HG03064 (cell line): Measurements from ENCODE around the gene OBSCN.

Experiments
- ATAC-seq: cut with Tn5 transposase; IDR thresholded peaks from one replicate; pipeline ENCODE4 v1.9.1; 2021; ENCODE audit warnings: low read depth; ENCODE audit not compliant: unreplicated experiment

Gene OBSCN

DNA sequence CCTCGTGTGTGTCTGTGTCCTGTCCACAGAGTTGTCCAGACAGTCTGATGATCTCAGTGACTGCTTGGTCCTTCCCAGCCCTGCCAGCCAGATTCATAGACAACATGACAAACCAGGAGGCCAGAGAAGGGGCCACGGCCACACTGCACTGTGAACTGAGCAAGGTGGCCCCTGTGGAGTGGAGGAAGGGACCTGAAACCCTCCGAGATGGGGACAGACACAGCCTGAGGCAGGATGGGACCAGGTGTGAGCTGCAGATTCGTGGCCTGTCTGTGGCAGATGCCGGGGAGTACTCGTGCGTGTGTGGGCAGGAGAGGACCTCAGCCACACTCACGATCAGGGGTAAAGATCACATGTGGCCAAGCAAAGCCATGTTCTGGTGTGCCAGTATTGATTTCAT is 96.4 kb downstream of the OBSCN start:
- no peak for ATAC-seq

GRCh38 chr1:228304766-228305395 is 97.0 kb downstream of the OBSCN start:
- no peak for ATAC-seq

DNA sequence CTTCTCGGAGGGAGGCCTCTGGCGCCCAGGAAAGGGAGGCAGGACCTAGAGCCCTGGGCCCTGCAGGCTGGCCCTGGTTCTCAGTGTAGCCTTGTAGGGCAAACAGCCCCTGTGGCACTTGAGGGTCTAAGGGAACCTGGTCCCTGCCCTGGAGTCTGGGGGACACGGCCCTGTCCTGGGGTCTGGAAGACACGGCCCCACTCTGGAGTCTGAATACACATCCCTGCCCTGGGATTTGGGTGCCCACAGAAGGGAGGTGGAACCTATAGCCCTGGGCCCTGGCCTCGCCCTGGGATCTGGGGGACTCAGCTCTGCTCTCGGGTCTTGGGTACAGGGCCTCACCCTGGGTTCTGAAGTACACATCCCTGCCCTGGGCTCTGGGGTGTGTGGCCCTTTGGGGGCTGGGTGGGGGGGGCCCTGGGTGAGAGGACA is 97.9 kb downstream of the OBSCN start:
- no peak for ATAC-seq

GRCh38 chr1:228306275-228307217 is 98.7 kb downstream of the OBSCN start:
- ATAC-seq, result no peak

- ATAC-seq, result no peak
These were observed 99.6 kb downstream of the OBSCN start for GRCh38 chr1:228307218-228308023.

- no peak for ATAC-seq
These were observed 100.3 kb downstream of the OBSCN start for GRCh38 chr1:228308085-228308601.

DNA sequence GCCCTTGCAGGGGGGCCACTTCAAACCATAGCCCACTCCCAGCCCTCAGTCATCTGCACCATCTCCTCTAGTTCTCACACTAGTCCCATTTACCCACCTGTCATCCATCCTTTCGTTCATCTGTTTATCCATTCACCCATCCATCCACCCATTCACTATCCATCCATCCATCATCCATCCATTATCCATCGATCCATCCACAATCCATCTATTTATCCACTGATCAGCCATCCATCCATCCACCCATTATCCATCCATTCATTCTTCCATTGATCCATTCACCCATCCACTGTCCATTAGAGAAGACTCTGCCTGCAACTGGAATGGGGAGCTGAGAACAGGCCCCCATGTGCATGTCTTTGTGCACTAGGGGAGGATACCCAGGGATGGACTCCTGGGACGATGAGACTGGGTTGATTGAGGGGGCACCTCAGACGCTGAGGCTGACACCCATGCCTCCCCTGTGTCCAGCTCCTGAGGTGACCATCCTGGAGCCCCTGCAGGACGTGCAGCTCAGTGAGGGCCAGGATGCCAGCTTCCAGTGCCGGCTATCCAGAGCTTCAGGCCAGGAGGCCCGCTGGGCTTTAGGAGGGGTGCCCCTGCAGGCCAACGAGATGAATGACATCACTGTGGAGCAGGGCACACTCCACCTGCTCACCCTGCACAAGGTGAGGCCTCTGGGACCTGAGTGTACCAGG is 100.9 kb downstream of the OBSCN start:
- ATAC-seq, result no peak

DNA sequence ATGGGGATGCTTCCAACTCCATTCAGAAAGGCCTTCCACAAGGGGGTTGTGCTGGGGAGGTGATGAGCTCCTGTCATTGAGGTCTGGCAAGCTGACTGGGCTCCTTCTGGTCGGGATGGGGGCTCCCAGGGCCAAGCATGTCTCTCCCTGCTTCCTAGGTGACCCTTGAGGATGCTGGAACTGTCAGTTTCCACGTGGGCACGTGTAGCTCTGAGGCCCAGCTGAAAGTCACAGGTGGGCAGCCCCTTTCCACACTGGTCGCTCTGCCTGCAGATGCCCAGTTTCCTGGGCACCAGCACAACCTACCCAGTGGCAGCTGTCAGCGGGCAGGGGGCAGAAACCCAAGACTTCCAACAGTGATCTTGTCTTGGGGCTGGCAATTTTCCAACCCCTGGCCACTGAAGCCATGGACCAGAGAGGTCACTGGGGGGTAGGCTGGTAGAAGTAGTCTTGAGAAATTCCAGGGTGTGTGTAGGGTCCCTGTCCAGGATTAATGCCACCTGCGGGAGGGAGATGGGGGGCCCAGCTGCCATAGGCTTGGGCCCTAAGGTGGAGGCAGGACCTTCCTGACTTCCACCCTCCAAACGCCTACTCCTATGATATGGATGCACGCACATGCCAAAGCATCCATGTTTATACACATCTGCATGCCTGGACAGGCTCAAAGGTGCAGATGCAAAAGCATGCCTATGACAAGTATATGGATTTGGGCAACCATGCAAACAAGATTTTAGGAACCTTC is 101.7 kb downstream of the OBSCN start:
- no peak for ATAC-seq

- no peak for ATAC-seq
These were observed 102.4 kb downstream of the OBSCN start for GRCh38 chr1:228310162-228310792.

GRCh38 chr1:228311091-228311490 is 103.2 kb downstream of the OBSCN start:
- ATAC-seq, result no peak

DNA sequence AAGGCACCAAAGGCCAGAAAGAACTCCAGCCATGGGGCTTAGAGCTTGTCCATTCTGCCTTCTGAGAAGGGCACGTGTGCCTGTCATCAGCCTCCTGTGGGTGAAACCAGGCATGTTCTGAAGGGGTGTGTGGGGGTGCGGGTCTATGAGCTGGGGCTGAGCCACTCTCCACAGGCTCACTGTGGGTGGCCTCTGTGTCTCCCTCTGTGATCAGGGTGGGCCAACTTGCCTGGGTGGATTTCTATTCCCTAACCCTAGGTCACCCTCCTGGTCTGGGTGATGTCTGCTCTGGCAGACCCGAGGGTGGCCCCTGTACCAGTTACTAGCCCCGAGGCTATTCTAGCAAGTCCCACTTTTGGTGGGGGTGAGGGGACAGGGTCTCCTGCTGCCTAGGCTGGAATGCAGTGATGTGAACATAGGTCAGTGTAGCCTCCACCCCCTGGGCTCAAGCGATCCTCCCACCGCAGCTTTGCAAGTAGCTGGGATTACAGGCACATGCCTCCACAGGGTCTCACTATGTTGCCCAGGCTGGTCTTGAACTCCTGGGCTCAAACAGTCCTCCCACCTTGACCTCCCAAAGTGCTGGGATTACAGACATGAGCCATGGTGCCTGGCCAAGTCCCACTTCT is 104.4 kb downstream of the OBSCN start:
- ATAC-seq, result no peak

DNA sequence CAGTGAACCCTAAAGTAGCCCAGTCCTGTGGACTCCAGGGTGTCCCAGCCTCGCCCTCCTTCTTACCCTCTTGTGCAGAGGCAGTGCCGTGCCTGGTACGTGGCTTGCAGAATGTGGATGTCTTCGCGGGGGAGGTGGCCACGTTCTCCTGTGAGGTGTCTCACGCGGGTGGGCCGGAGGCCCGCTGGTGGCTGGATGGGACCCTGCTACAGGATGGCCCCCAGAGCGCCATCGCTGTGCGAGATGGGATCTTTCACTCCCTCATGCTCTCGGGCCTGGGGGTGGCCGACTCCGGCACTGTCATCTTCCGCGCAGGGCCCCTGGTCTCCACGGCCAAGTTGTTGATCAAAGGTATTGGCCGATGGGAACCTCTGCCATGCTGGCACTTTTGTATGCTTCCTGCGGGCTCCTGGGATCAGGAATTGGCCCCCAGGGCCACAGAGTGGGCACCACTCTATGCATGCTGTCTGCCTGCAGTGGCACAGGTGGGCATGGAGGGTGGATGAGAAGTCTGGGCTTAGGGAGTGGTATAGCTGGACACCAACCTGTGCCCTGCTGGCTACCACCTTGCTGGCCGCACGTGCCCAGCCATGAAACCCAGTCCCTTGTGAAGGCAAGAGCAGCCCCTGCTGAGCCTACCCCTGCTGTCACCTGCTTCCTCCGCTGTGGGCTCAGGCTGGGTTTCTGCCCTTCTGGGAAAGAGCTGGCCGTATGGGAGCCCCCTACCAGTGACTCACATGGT is 105.9 kb downstream of the OBSCN start:
- ATAC-seq, result no peak

DNA sequence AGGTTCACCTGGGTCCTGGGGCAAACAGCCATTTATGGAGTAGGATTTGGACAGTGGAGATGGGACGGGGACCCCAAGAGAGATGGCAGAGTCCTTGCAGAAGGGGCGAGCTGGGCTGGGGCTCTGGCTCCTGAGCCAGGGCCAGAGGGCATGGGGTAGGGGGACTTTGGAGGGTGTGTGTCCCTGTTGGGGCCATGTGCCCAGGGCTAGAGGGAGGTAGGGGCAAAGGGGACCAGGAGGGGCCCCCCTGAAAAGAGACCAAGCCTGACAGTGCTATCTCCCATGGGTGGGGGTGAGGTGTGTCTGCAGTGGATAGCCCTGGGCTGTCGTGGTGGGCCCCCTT is 106.4 kb downstream of the OBSCN start:
- no peak for ATAC-seq

GRCh38 chr1:228314658-228315483 is 107.0 kb downstream of the OBSCN start:
- ATAC-seq, result no peak

DNA sequence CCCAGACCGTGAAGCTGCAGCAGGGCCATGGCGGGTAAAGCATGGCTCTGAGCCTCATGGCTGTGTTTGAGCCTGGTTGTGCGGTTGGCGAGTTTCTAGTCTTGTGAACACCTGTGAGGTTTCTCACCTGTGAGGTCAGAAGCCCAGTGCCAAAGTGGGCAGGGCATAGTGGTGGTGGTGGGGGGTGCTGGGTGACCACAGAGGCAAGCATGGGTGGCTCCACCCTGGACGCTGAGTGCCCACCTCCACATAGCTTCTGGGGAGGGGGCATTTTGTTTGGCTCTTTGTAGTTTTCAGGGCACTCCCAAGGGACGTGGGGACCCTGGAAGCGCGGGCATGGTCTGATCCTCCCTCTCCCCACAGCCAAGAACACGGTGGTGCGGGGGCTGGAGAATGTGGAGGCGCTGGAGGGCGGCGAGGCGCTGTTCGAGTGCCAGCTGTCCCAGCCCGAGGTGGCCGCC is 107.7 kb downstream of the OBSCN start:
- ATAC-seq, result no peak

DNA sequence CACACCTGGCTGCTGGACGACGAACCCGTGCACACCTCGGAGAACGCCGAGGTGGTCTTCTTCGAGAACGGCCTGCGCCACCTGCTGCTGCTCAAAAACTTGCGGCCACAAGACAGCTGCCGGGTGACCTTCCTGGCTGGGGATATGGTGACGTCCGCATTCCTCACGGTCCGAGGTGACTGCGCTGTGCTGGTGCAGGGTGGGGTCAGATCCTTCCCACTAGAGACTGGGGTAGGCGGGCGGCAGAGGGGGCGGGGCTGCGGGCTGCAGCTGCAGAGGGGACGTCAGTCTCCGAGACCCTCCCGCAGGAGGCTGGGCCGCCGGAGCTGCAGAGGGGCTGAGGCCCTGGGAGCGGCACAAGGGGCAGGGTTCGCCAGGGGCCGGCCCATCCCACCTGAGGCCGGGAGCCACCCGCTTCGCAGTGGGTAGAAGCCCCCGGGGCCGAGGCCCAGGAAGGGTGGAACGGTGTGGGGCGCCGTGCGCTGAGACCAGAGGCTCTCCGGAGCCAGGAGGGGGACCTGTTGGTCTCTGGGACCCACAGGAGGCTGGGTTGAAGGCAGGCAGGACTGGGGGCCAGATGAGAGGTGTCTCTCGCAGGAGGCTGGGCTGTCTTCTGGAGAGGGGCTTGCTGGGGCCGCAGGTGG is 108.2 kb downstream of the OBSCN start:
- no peak for ATAC-seq
